K562 (cell line): ENCODE results near the gene SETD1B. TPM values are rescaled to one million over a fixed set of nuclear protein-coding genes. Genes with fewer than 3 reads are reported as not detected.

ENCODE experiments used
- CXXC5 ChIP-seq: fragments of 250-450 bp; sonication (Bioruptor Pico); IDR thresholded peaks from 2 replicates; pipeline ENCODE4 v1.8.0; 2022; ENCODE audit warnings: inconsistent platforms, mild to moderate bottlenecking, moderate library complexity
- ELF2 ChIP-seq: fragments of 250-450 bp; sonication (Bioruptor Pico); IDR thresholded peaks from 2 replicates; pipeline ENCODE4 v1.5.0; 2021; ENCODE audit warnings: mild to moderate bottlenecking
- POLR2G ChIP-seq: fragments of 200-400 bp; formaldehyde crosslinking; IDR thresholded peaks from 2 replicates; pipeline ENCODE4 v1.6.1; 2017; ENCODE audit warnings: low read depth, mild to moderate bottlenecking, antibody characterized with exemption, low read length, moderate library complexity
- RERE ChIP-seq: sonication (generic); formaldehyde crosslinking; IDR thresholded peaks from 2 replicates; pipeline ENCODE4 v1.8.0; 2023; ENCODE audit warnings: missing genetic modification reagents, mild to moderate bottlenecking, borderline replicate concordance
- THAP7 ChIP-seq: fragments of 250-450 bp; sonication (Bioruptor Pico); IDR thresholded peaks from 2 replicates; pipeline ENCODE4 v1.5.0; 2021
- ZFP91 ChIP-seq: sonication (generic); formaldehyde crosslinking; IDR thresholded peaks from 2 replicates; pipeline ENCODE4 v1.8.0; 2022; ENCODE audit warnings: mild to moderate bottlenecking, missing genetic modification reagents
- ZNF146 ChIP-seq: IDR thresholded peaks from one replicate; pipeline ENCODE4 v1.6.1; 2018; ENCODE audit warnings: missing compliant biosample characterization; ENCODE audit not compliant: unreplicated experiment
- ZNF384 ChIP-seq: IDR thresholded peaks from 2 replicates; pipeline ENCODE4 v1.6.1; 2012; ENCODE audit warnings: low read depth, low read length, improper control_type of control experiment
- polyA plus RNA-seq, 8 experiments: library from polyadenylated mRNA; depleted of rRNA in 4 of 8; stranded (reverse) in 5 of 8; unstranded in 3 of 8; fragments of >200 nt; fragmentation: Nextera tagmentation in 2 of 8; fragmentation: Illumina TruSeq in 1 of 8; extraction: Ambion mirVana in 2 of 8; extraction: Trizol in 1 of 8; gene quantifications; 2 replicates each; pipeline versions ENCODE4 v1.2.1 to v1.2.3, GENCODE V29; 2011 to 2014; ENCODE audit warnings: inconsistent platforms in 1 of 8, missing spikeins in 1 of 8
- total RNA-seq, 7 experiments: library from RNA; depleted of rRNA in 6 of 7; stranded (reverse); fragments of >200 nt in 6 of 7; fragmentation: Illumina TruSeq in 2 of 7; extraction: Trizol in 2 of 7; gene quantifications; 2 replicates each; pipeline versions ENCODE4 v1.2.1 to v1.2.3, GENCODE V29; 2011 to 2021; ENCODE audit warnings: low replicate concordance in 1 of 7

SETD1B gene
- total and polyA plus RNA-seq, 9 of the 15 experiments (the other 6 are each of a cell fraction or from before 2014, with no cell fraction given) = 0.48 to 26.6 (median 2.3) TPM

- TF ChIP-seq RERE (CRISPR knock-in tag) = no peak
- TF ChIP-seq THAP7 (CRISPR knock-in tag) = no peak
- TF ChIP-seq ELF2 = no peak
- peak; percentile 89 for TF ChIP-seq ZFP91 (CRISPR knock-in tag)
- peak; percentile 33; the same call in 1 of the 2 replicates for TF ChIP-seq POLR2G
- TF ChIP-seq CXXC5 (CRISPR knock-in tag) = no peak
- TF ChIP-seq ZNF384 = no peak
- no peak for TF ChIP-seq ZNF146 (CRISPR knock-in tag)
Measured at GRCh38 chr12:121806546-121807423, 3.0 kb downstream of the SETD1B start (continued).
